NCI-H146 treated with DMSO at 0.1 percent for 48 hours (cell line): ENCODE results near the gene BTG4.

ENCODE experiments used
- DNase-seq: peaks from one replicate; lab custom pipeline; 2025; ENCODE audit not compliant: unreplicated experiment; lab: John Stamatoyannopoulos, UW

The BTG4 gene

GRCh38 chr11:111512296-111513239, at the start of gene BTG4:
TSS of gene BTG4 (minus strand) at chr11:111512386. CDS start at chr11:111498776, 13,610 bp downstream.
- no peak for DNase-seq

GRCh38 chr11:111561791-111562325, 49.7 kb upstream of the BTG4 start:
- no peak for DNase-seq

- no peak for DNase-seq
These were observed 49.1 kb upstream of the BTG4 start for GRCh38 chr11:111561306-111561705.

GRCh38 chr11:111560800-111561199, 48.6 kb upstream of the BTG4 start:
- DNase-seq = no peak

- no peak for DNase-seq
These were observed 47.7 kb upstream of the BTG4 start for GRCh38 chr11:111559800-111560464.

- no peak for DNase-seq
These were observed 45.4 kb upstream of the BTG4 start for GRCh38 chr11:111557425-111558111.

- DNase-seq = no peak
These were observed 43.1 kb upstream of the BTG4 start for GRCh38 chr11:111555255-111555654.

- DNase-seq = no peak
These were observed 42.3 kb upstream of the BTG4 start for GRCh38 chr11:111554532-111554931.

- DNase-seq = no peak
These were observed 38.1 kb upstream of the BTG4 start for GRCh38 chr11:111550258-111550657.

- DNase-seq = no peak
These were observed 37.6 kb upstream of the BTG4 start for GRCh38 chr11:111549869-111550203.

GRCh38 chr11:111549196-111549868, 37.1 kb upstream of the BTG4 start:
- no peak for DNase-seq

GRCh38 chr11:111548525-111548924, 36.3 kb upstream of the BTG4 start:
- DNase-seq = no peak

- DNase-seq = no peak
These were observed 30.6 kb upstream of the BTG4 start for GRCh38 chr11:111542606-111543275.

GRCh38 chr11:111541254-111542061, 29.3 kb upstream of the BTG4 start:
- DNase-seq = no peak

- no peak for DNase-seq
These were observed 28.7 kb upstream of the BTG4 start for GRCh38 chr11:111540937-111541253.

- DNase-seq = peak; percentile 21
These were observed 28.1 kb upstream of the BTG4 start, which contains the start of gene LAYN for GRCh38 chr11:111540114-111540936. TSS of gene LAYN (plus strand) at chr11:111540720. CDS start at chr11:111540844, 124 bp downstream.

GRCh38 chr11:111539426-111540113, 27.4 kb upstream of the BTG4 start:
- no peak for DNase-seq
